HepG2 (cell line): ENCODE measurements around the gene FOXA1. TPM values are rescaled to one million over a fixed set of nuclear protein-coding genes. Genes with fewer than 3 reads are reported as not detected.
A peak's percentile ranks its signal among the peaks of the same experiment; 100 is the strongest.

Source experiments
- ATF1 ChIP-seq: IDR thresholded peaks from 2 replicates; pipeline ENCODE4 v1.6.1; 2016; ENCODE audit warnings: mild to moderate bottlenecking, control low read depth
- FOXM1 ChIP-seq: sonication (generic); formaldehyde crosslinking; IDR thresholded peaks from 2 replicates; pipeline ENCODE4 v1.5.0; 2020; ENCODE audit warnings: missing genetic modification reagents
- HIVEP1 ChIP-seq: sonication (generic); formaldehyde crosslinking; IDR thresholded peaks from 2 replicates; pipeline ENCODE4 v1.4.0; 2020; ENCODE audit warnings: mild to moderate bottlenecking, missing genetic modification reagents
- HMGA1 ChIP-seq: sonication (generic); formaldehyde crosslinking; conservative IDR thresholded peaks from 2 replicates; pipeline ENCODE4 v1.4.0; 2020; ENCODE audit warnings: missing genetic modification reagents
- KDM2A ChIP-seq: sonication (generic); formaldehyde crosslinking; IDR thresholded peaks from 2 replicates; pipeline ENCODE4 v1.4.0; 2020; ENCODE audit warnings: low read depth, missing genetic modification reagents, borderline replicate concordance
- MAFG ChIP-seq: sonication (generic); formaldehyde crosslinking; IDR thresholded peaks from 2 replicates; pipeline ENCODE4 v1.5.1; 2020; ENCODE audit warnings: mild to moderate bottlenecking, missing genetic modification reagents
- PAF1 ChIP-seq: IDR thresholded peaks from 2 replicates; pipeline ENCODE4 v1.6.1; 2016; ENCODE audit warnings: missing genetic modification reagents, missing compliant biosample characterization
- SAP130 ChIP-seq: IDR thresholded peaks from 2 replicates; pipeline ENCODE4 v1.6.1; 2016; ENCODE audit warnings: low read depth
- ZNF224 ChIP-seq: sonication (generic); formaldehyde crosslinking; IDR thresholded peaks from 2 replicates; pipeline ENCODE4 v1.5.0; 2020; ENCODE audit warnings: mild to moderate bottlenecking, missing genetic modification reagents
- ZNF263 ChIP-seq: sonication (generic); formaldehyde crosslinking; IDR thresholded peaks from 2 replicates; pipeline ENCODE4 v1.4.0; 2020; ENCODE audit warnings: missing genetic modification reagents
- ZNF619 ChIP-seq: sonication (generic); formaldehyde crosslinking; IDR thresholded peaks from 2 replicates; pipeline ENCODE4 v1.4.0; 2020; ENCODE audit warnings: mild to moderate bottlenecking, missing genetic modification reagents
- ZNF737 ChIP-seq: sonication (generic); formaldehyde crosslinking; IDR thresholded peaks from 2 replicates; pipeline ENCODE4 v1.5.0; 2020; ENCODE audit warnings: missing genetic modification reagents, mild to moderate bottlenecking, borderline replicate concordance
- polyA plus RNA-seq, 8 experiments: library from polyadenylated mRNA; depleted of rRNA in 3 of 8; stranded (reverse) in 7 of 8; unstranded in 1 of 8; fragments of >200 nt; fragmentation: Illumina TruSeq in 4 of 8; extraction: Trizol in 4 of 8; gene quantifications; 2 replicates each; pipeline versions ENCODE4 v1.2.1 to v1.2.3, GENCODE V29; 2011 to 2016; ENCODE audit warnings: low read depth in 4 of 8, missing spikeins in 1 of 8, mixed read lengths in 1 of 8; ENCODE audit not compliant: insufficient read depth in 1 of 8
- total RNA-seq, 5 experiments: library from RNA; depleted of rRNA; stranded (reverse); fragments of >200 nt; fragmentation: Illumina TruSeq; extraction: Trizol; gene quantifications; 2 replicates each; pipeline ENCODE4 v1.2.3, GENCODE V29; 2016; ENCODE audit warnings: low read depth in 1 of 5
- TF ChIP-seq, protein P1 (sequence below): sonication (generic); formaldehyde crosslinking; IDR thresholded peaks from 2 replicates; pipeline ENCODE4 v1.4.0; 2020; ENCODE audit warnings: mild to moderate bottlenecking, missing genetic modification reagents
- TF ChIP-seq, protein P2 (sequence below): IDR thresholded peaks from 2 replicates; pipeline ENCODE4 v1.6.1; 2016; ENCODE audit warnings: low read depth, missing genetic modification reagents, missing compliant biosample characterization
- TF ChIP-seq, protein P3 (sequence below): sonication (generic); formaldehyde crosslinking; IDR thresholded peaks from 2 replicates; pipeline ENCODE4 v1.8.0; 2022; ENCODE audit warnings: missing genetic modification reagents, mild to moderate bottlenecking, inconsistent platforms, borderline replicate concordance
- TF ChIP-seq, protein P4 (sequence below): sonication (generic); formaldehyde crosslinking; IDR thresholded peaks from 2 replicates; pipeline ENCODE4 v1.4.0; 2020; ENCODE audit warnings: missing genetic modification reagents, borderline replicate concordance

The FOXA1 gene
- total and polyA plus RNA-seq, 2 of the 13 experiments (the other 11 are each of a cell fraction or from before 2014, with no cell fraction given): 43.4 to 58.6 TPM

DNA sequence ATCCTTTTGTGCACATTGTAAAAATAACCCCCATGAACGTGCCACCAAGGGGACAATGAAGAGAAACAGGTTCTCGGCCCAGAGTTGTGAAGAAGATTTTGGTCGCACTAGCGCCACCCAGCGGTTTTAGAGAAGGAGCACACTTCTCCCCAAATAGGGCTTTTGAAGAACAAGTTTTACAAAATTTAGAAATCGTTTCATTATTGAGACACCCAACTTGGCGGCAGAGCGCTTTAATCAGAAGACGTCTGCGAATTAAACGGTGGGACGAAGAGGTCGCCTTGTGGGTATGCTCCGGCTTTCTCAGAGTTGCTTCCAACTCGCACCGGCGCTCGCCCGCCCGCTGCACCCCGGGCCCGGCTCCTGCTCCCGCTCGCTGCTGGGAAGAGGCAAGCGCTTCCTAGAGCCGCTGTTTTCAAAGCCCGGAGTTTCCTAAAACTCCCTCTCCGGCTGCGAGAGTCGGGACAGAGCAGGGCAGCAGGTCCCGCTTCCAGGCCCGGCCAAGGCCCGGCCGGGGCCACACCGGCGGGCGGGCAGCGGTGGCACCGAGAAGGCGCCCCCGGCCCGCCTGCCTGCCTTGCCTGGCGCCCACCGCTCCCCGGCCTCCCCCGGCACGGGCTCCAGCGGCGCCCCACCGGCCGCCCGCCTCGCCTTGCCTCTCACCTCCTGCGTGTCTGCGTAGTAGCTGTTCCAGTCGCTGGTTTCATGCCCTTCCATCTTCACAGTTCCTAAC is 645 bp downstream of the FOXA1 start (continued):
- TF ChIP-seq, protein P1, sequence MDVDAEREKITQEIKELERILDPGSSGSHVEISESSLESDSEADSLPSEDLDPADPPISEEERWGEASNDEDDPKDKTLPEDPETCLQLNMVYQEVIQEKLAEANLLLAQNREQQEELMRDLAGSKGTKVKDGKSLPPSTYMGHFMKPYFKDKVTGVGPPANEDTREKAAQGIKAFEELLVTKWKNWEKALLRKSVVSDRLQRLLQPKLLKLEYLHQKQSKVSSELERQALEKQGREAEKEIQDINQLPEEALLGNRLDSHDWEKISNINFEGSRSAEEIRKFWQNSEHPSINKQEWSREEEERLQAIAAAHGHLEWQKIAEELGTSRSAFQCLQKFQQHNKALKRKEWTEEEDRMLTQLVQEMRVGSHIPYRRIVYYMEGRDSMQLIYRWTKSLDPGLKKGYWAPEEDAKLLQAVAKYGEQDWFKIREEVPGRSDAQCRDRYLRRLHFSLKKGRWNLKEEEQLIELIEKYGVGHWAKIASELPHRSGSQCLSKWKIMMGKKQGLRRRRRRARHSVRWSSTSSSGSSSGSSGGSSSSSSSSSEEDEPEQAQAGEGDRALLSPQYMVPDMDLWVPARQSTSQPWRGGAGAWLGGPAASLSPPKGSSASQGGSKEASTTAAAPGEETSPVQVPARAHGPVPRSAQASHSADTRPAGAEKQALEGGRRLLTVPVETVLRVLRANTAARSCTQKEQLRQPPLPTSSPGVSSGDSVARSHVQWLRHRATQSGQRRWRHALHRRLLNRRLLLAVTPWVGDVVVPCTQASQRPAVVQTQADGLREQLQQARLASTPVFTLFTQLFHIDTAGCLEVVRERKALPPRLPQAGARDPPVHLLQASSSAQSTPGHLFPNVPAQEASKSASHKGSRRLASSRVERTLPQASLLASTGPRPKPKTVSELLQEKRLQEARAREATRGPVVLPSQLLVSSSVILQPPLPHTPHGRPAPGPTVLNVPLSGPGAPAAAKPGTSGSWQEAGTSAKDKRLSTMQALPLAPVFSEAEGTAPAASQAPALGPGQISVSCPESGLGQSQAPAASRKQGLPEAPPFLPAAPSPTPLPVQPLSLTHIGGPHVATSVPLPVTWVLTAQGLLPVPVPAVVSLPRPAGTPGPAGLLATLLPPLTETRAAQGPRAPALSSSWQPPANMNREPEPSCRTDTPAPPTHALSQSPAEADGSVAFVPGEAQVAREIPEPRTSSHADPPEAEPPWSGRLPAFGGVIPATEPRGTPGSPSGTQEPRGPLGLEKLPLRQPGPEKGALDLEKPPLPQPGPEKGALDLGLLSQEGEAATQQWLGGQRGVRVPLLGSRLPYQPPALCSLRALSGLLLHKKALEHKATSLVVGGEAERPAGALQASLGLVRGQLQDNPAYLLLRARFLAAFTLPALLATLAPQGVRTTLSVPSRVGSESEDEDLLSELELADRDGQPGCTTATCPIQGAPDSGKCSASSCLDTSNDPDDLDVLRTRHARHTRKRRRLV (CRISPR knock-in tag): peak; percentile 82
- TF ChIP-seq ATF1 (CRISPR knock-in tag) (no peak), MAFG (CRISPR knock-in tag) (no peak), PAF1 (CRISPR knock-in tag) (0 out of 2 replicates have a peak, but pooled peaks have one; percentile 27), ZNF263 (CRISPR knock-in tag) (0 out of 2 replicates have a peak, but pooled peaks have one; percentile 36), HIVEP1 (CRISPR knock-in tag) (peak; percentile 82), FOXM1 (no peak), ZNF224 (peak; percentile 81; the same call in 1 of the 2 replicates), SAP130 (CRISPR knock-in tag) (peak; percentile 56), KDM2A (CRISPR knock-in tag) (peak; percentile 90), ZNF619 (0 out of 2 replicates have a peak, but pooled peaks have one; percentile 10), ZNF737 (no peak), HMGA1 (CRISPR knock-in tag) (no peak)
- TF ChIP-seq, protein P2, sequence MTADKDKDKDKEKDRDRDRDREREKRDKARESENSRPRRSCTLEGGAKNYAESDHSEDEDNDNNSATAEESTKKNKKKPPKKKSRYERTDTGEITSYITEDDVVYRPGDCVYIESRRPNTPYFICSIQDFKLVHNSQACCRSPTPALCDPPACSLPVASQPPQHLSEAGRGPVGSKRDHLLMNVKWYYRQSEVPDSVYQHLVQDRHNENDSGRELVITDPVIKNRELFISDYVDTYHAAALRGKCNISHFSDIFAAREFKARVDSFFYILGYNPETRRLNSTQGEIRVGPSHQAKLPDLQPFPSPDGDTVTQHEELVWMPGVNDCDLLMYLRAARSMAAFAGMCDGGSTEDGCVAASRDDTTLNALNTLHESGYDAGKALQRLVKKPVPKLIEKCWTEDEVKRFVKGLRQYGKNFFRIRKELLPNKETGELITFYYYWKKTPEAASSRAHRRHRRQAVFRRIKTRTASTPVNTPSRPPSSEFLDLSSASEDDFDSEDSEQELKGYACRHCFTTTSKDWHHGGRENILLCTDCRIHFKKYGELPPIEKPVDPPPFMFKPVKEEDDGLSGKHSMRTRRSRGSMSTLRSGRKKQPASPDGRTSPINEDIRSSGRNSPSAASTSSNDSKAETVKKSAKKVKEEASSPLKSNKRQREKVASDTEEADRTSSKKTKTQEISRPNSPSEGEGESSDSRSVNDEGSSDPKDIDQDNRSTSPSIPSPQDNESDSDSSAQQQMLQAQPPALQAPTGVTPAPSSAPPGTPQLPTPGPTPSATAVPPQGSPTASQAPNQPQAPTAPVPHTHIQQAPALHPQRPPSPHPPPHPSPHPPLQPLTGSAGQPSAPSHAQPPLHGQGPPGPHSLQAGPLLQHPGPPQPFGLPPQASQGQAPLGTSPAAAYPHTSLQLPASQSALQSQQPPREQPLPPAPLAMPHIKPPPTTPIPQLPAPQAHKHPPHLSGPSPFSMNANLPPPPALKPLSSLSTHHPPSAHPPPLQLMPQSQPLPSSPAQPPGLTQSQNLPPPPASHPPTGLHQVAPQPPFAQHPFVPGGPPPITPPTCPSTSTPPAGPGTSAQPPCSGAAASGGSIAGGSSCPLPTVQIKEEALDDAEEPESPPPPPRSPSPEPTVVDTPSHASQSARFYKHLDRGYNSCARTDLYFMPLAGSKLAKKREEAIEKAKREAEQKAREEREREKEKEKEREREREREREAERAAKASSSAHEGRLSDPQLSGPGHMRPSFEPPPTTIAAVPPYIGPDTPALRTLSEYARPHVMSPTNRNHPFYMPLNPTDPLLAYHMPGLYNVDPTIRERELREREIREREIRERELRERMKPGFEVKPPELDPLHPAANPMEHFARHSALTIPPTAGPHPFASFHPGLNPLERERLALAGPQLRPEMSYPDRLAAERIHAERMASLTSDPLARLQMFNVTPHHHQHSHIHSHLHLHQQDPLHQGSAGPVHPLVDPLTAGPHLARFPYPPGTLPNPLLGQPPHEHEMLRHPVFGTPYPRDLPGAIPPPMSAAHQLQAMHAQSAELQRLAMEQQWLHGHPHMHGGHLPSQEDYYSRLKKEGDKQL (CRISPR knock-in tag): no peak
- TF ChIP-seq, protein P3, sequence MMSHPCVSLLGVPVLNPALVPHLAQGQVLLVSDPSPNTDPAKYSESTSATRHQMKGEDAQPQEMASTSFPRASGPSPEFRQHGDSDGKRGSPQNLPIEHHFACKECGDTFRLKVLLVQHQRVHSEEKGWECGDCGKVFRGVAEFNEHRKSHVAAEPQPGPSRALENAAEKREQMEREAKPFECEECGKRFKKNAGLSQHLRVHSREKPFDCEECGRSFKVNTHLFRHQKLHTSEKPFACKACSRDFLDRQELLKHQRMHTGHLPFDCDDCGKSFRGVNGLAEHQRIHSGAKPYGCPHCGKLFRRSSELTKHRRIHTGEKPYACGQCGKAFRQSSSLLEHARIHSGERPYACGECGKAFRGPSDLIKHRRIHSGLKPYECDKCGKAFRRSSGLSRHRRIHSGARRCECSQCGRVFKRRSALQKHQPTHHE (CRISPR knock-in tag): peak; percentile 56; the same call in 1 of the 2 replicates
- TF ChIP-seq, protein P4, sequence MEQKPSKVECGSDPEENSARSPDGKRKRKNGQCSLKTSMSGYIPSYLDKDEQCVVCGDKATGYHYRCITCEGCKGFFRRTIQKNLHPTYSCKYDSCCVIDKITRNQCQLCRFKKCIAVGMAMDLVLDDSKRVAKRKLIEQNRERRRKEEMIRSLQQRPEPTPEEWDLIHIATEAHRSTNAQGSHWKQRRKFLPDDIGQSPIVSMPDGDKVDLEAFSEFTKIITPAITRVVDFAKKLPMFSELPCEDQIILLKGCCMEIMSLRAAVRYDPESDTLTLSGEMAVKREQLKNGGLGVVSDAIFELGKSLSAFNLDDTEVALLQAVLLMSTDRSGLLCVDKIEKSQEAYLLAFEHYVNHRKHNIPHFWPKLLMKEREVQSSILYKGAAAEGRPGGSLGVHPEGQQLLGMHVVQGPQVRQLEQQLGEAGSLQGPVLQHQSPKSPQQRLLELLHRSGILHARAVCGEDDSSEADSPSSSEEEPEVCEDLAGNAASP (CRISPR knock-in tag): peak; percentile 59; the same call in 1 of the 2 replicates
